Naive thymus-derived CD8-positive, alpha-beta T cell (primary cell): ENCODE measurements around the gene RUNDC3A. TPM values are rescaled to one million over a fixed set of nuclear protein-coding genes. Genes with fewer than 3 reads are reported as not detected.
"Not testable (repeated sequence)": the region's sequence is repeated elsewhere in the genome, so short reads cannot be mapped to it uniquely, and the experiment has no call there.

Source experiments
- ATAC-seq, 2 donors: fragments of 150-1000 bp; cut with Tn5 transposase in 1 of 2; sonication (Bioruptor Pico), chemical (Tn5 transposase) in 1 of 2; 1 replicate in 1 of 2; 2 replicates in 1 of 2; pipeline ENCODE4 v1.10.0; 2021; ENCODE audit warnings: mild to moderate bottlenecking in 2 of 2, moderate library complexity in 2 of 2
- POLR2A ChIA-PET: fragments of 350-600 bp; sonication (Branson Sonifier 250); formaldehyde crosslinking; loops from one replicate; lab custom pipeline; 2021; ENCODE audit warnings: antibody characterized with exemption; lab: Charles Lee
- DNase-seq, 10 donors: peaks; one replicate each; pipeline versions ENCODE4 v3.0.0 to v3.0.0-alpha.2; 2020 to 2022
- H3K27ac Mint-ChIP-seq, 10 donors: one replicate each; pipeline ENCODE4 v1.8.0; 2020 to 2022; ENCODE audit warnings: mild to moderate bottlenecking in 10 of 10, mixed read lengths in 10 of 10, moderate library complexity in 4 of 10, inconsistent platforms in 1 of 10
- H3K27me3 Mint-ChIP-seq, 5 donors: one replicate each; pipeline ENCODE4 v1.8.0; 2021 to 2022; ENCODE audit warnings: mixed read lengths in 5 of 5
- H3K36me3 Mint-ChIP-seq, 3 donors: one replicate each; pipeline ENCODE4 v1.8.0; 2020 to 2022; ENCODE audit warnings: mixed read lengths in 3 of 3, mild to moderate bottlenecking in 2 of 3, inconsistent platforms in 1 of 3
- H3K4me1 Mint-ChIP-seq, 4 donors: one replicate each; pipeline ENCODE4 v1.8.0; 2021 to 2022; ENCODE audit warnings: mixed read lengths in 4 of 4
- H3K4me3 Mint-ChIP-seq, 10 donors: one replicate each; pipeline ENCODE4 v1.8.0; 2020 to 2022; ENCODE audit warnings: mild to moderate bottlenecking in 10 of 10, mixed read lengths in 10 of 10, moderate library complexity in 6 of 10, inconsistent platforms in 1 of 10
- H3K9me3 Mint-ChIP-seq, 9 donors: one replicate each; pipeline ENCODE4 v1.8.0; 2020 to 2022; ENCODE audit warnings: mixed read lengths in 9 of 9, mild to moderate bottlenecking in 3 of 9, inconsistent platforms in 1 of 9, moderate library complexity in 1 of 9
- polyA plus RNA-seq, 3 donors: library from polyadenylated mRNA; unstranded; fragments of 300-500 nt; fragmentation: Illumina TruSeq; gene quantifications; one replicate each; pipeline ENCODE4 v1.2.3, GENCODE V29; 2021
- total RNA-seq, 8 experiments: library from RNA in 2 of 8; stranded (reverse) in 2 of 8; gene quantifications; one replicate each; pipeline ENCODE4 v1.2.3 and lab custom pipeline; 2021 to 2026

RUNDC3A gene
- total and polyA plus RNA-seq, 5 experiments from 2014 or later = not detected

DNA sequence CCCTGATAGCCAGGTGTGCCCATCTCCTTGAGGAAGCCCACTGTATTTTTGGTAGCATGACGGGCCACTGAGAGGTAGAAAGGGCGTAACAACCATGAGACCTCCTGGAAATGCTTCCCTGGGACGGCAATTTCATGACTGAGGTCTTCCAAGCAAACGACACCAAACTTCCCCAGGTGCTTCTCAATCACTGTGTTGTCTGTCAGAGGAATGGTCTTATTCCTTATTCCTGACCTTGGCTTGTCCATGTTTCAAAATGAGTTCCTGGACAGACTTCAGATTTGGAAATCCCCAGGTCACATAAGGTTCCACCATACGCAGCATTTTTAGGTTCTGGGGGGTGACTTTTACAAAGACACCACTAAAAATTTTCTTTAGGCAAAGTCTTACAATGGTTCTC lies 56.6 kb downstream of the RUNDC3A start:
- H3K27me3 Mint-ChIP-seq = peaks cover 3 to 31% (median 19%) of the 10 kb centered on the region in 5 donors
- ATAC-seq = not testable (repeated sequence)
- POLR2A ChIA-PET = interaction anchor here (0.7 kb wide), 1 partner anchor 144 kb away, joined by 3 read pairs; no protein-coding TSS in a partner anchor

DNA sequence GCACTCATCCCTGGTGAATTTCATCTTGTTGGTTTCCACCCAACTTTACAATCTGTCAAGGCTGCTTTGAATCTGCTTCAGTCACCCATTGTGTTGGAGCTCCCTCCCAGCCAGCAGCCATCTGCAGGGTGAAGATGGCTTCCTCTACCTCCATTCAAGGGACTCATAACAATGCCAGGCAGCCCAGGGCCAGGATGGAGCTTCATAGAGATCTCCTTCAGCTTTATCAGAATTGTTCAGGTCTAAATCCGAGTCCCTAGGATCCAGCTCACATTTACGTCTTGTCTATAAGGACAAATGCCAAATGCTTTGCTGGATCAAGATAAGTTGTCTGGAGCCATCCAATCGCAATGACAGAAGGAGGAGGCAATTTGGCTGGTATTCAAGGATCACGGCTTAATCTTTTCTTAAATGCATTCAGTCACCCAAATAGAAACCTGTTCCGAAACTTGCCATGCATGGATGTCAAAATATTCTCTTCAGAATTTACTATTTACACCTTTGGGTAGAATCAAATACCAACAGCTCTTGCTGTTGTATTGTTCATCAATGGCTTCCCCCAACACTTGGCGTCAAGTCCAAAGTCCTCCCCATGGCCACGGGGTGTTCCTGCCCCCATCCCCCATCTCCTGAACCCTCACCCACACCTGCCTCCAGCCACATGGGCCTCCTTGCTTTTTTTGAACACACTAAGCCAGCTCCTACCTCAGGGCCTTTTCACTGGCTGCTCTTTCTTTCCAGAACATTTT lies 59.0 kb downstream of the RUNDC3A start:
- POLR2A ChIA-PET = no interaction called here
- Mint-ChIP-seq H3K27me3 (peaks cover 12 to 47% (median 23%) of the 10 kb centered on the region in 5 donors), H3K4me3 (peak overlapping the region in 1 of 10 donors; percentile 29), H3K36me3 (no peaks in the 10 kb centered on the region), H3K9me3 (no peaks in the 10 kb centered on the region), H3K27ac (peak overlapping the region in 1 of 10 donors; percentile 19), H3K4me1 (peaks cover 6 to 10% (median 8%) of the 10 kb centered on the region in 4 donors)
- ATAC-seq = no peak
- DNase-seq = no peak

More for the DNA sequence above, 56.6 kb downstream of the RUNDC3A start:
- H3K36me3 Mint-ChIP-seq, DNase-seq, H3K9me3 Mint-ChIP-seq, H3K4me1 Mint-ChIP-seq, H3K27ac Mint-ChIP-seq: not testable (repeated sequence)
- peak overlapping the region in 9 of 10 donors; percentile 30 to 86 (median 48) for H3K4me3 Mint-ChIP-seq

Other genes with a start within 250 kb of the RUNDC3A start
- 10 to 100 TPM; 33.3 to 36.0 TPM for gene LSM12, start 241.9 kb upstream of the RUNDC3A start, total RNA-seq
- gene LSM12, start 241.9 kb upstream of the RUNDC3A start, polyA plus RNA-seq = 10 to 100 TPM; 63.4 to 82.6 (median 66.7) TPM
- gene G6PC3, start 237.9 kb upstream of the RUNDC3A start, total RNA-seq = 10 to 100 TPM; 15.0 to 19.1 TPM
- gene G6PC3, start 237.9 kb upstream of the RUNDC3A start, polyA plus RNA-seq = 10 to 100 TPM; 25.5 to 31.3 (median 26.6) TPM
- gene HDAC5, start 185.0 kb upstream of the RUNDC3A start, total RNA-seq = 10 to 100 TPM; 71.1 to 73.8 TPM
- 10 to 100 TPM; 25.3 to 41.8 (median 27.2) TPM for gene HDAC5, start 185.0 kb upstream of the RUNDC3A start, polyA plus RNA-seq
- 1 to 10 TPM in 1 of 2 experiments, under 1 TPM in 1; 0.88 to 1.2 TPM for gene HROB, start 166.7 kb upstream of the RUNDC3A start, total RNA-seq
- under 1 TPM in 2 of 3 donors, not detected in 1; 0.08 to 0.24 TPM for gene HROB, start 166.7 kb upstream of the RUNDC3A start, polyA plus RNA-seq
- gene ASB16, start 137.9 kb upstream of the RUNDC3A start, total RNA-seq = not detected
- under 1 TPM in 1 of 3 donors, not detected in 2; 0.09 TPM for gene ASB16, start 137.9 kb upstream of the RUNDC3A start, polyA plus RNA-seq
- gene TMUB2, start 121.6 kb upstream of the RUNDC3A start, total RNA-seq = 10 to 100 TPM; 45.8 to 50.5 TPM
- gene TMUB2, start 121.6 kb upstream of the RUNDC3A start, polyA plus RNA-seq = 10 to 100 TPM; 22.1 to 30.2 (median 25.5) TPM
- gene ATXN7L3, start 108.7 kb upstream of the RUNDC3A start, total RNA-seq = 100 to 1,000 TPM; 125 TPM
- gene ATXN7L3, start 108.7 kb upstream of the RUNDC3A start, polyA plus RNA-seq = 10 to 100 TPM in 2 of 3 donors, 1 to 10 TPM in 1; 9.3 to 14.2 (median 10.6) TPM
- gene UBTF, start 88.9 kb upstream of the RUNDC3A start, total RNA-seq = 100 to 1,000 TPM; 348 to 362 TPM
- 10 to 100 TPM; 41.5 to 94.2 (median 73.3) TPM for gene UBTF, start 88.9 kb upstream of the RUNDC3A start, polyA plus RNA-seq
- not detected for gene SLC4A1, start 40.5 kb upstream of the RUNDC3A start, total RNA-seq
- not detected for gene SLC4A1, start 40.5 kb upstream of the RUNDC3A start, polyA plus RNA-seq
- gene SLC25A39, start 16.2 kb downstream of the RUNDC3A start, total RNA-seq = 10 to 100 TPM; 94.9 to 98.8 TPM
- gene SLC25A39, start 16.2 kb downstream of the RUNDC3A start, polyA plus RNA-seq = 100 to 1,000 TPM; 133 to 176 (median 162) TPM
- gene GRN, start 36.7 kb downstream of the RUNDC3A start, total RNA-seq = 10 to 100 TPM; 27.5 to 33.5 TPM
- 10 to 100 TPM; 24.8 to 43.7 (median 41.6) TPM for gene GRN, start 36.7 kb downstream of the RUNDC3A start, polyA plus RNA-seq
- gene FAM171A2, start 55.3 kb downstream of the RUNDC3A start, total RNA-seq = 1 to 10 TPM; 1.3 to 1.5 TPM
- under 1 TPM; 0.08 to 0.33 (median 0.10) TPM for gene FAM171A2, start 55.3 kb downstream of the RUNDC3A start, polyA plus RNA-seq
- gene ITGA2B, start 81.0 kb downstream of the RUNDC3A start, total RNA-seq = 1 to 10 TPM in 1 of 2 experiments, under 1 TPM in 1; 0.86 to 1.6 TPM
- not detected for gene ITGA2B, start 81.0 kb downstream of the RUNDC3A start, polyA plus RNA-seq
- gene GPATCH8, start 194.8 kb downstream of the RUNDC3A start, total RNA-seq = 10 to 100 TPM; 73.1 to 94.8 TPM
- gene GPATCH8, start 194.8 kb downstream of the RUNDC3A start, polyA plus RNA-seq = 10 to 100 TPM; 32.9 to 61.4 (median 44.7) TPM
- gene FZD2, start 248.9 kb downstream of the RUNDC3A start, total RNA-seq = under 1 TPM; 0.16 to 0.34 TPM
- under 1 TPM in 1 of 3 donors, not detected in 2; 0.24 TPM for gene FZD2, start 248.9 kb downstream of the RUNDC3A start, polyA plus RNA-seq